ENCODE results near the gene RAB17.

Gene RAB17

DNA sequence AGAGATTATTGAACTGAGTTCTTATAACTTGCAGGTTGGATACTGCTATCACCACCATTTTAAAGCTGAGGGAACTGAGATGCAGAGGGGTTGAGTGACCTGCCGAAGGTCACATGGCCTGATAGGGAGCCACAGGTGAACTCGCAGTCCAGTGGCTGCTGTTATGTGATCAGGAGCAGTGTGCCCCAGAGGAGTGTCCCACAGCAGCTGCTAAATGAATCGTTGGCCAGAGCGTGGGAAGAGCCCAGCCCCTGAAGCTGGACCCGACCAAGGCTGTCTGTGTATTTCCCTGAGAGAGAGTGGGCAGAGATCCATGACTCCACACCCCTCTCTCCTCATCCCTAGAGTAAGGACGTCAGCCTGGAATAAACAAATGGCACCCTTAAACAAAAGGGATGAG, 50.9 kb downstream of the RAB17 start:
- peaks cover 24% of the 10 kb centered on the region for H3K79me1 ChIP-seq (replicated peaks; ENCODE audit: low read length, poor library complexity, severe bottlenecking)
- H3K18ac ChIP-seq (ENCODE audit: low read depth in 1 of 2, low read length in 2 of 2): no peak overlapping the region
- H3K36me3 ChIP-seq (ENCODE audit: control insufficient read depth in 1 of 2, insufficient read depth in 2 of 2, low read depth in 1 of 2, low read length in 2 of 2): peaks cover 3 to 76% of the 10 kb centered on the region in 2 experiments
- 91% methylated on average over 6 of the region's 6 CpGs for WGBS
- H2AK5ac ChIP-seq (ENCODE audit: low read length, severe bottlenecking): no peak overlapping the region
- no peak overlapping the region for H3K4me3 ChIP-seq (ENCODE audit: insufficient read depth in 1 of 2, low read depth in 1 of 2, low read length in 2 of 2)
- H3K4ac ChIP-seq (ENCODE audit: low read depth in 1 of 2, low read length in 2 of 2): no peak overlapping the region
- H3K27me3 ChIP-seq (ENCODE audit: control insufficient read depth in 1 of 2, insufficient read depth in 1 of 2, low read length in 2 of 2): no peaks in the 10 kb centered on the region
- no peak overlapping the region for H3K14ac ChIP-seq (ENCODE audit: low read length in 2 of 2)
- H3K4me2 ChIP-seq (ENCODE audit: low read length, poor library complexity, severe bottlenecking): no peak overlapping the region
- DNase-seq: no peak
- H3K4me1 ChIP-seq (ENCODE audit: control insufficient read depth, insufficient read depth, low read depth, low read length): peaks cover 4% of the 10 kb centered on the region
- no peak overlapping the region for H2BK120ac ChIP-seq (ENCODE audit: low read depth, low read length)
- no peak overlapping the region for H3K27ac ChIP-seq (ENCODE audit: low read length, poor library complexity, severe bottlenecking)
- H3K9me3 ChIP-seq (ENCODE audit: control insufficient read depth, low read length): no peaks in the 10 kb centered on the region
- no peak overlapping the region for H2BK15ac ChIP-seq (ENCODE audit: low read depth, poor library complexity, severe bottlenecking)
- no peak overlapping the region for H2BK5ac ChIP-seq (ENCODE audit: low read depth, low read length, poor library complexity, severe bottlenecking)
- no peak overlapping the region for H3K23ac ChIP-seq (ENCODE audit: low read length in 2 of 2)
- no peak overlapping the region for H3K9ac ChIP-seq (ENCODE audit: low read length)
- no peak overlapping the region for H4K91ac ChIP-seq (ENCODE audit: low read length)
- H4K8ac ChIP-seq (ENCODE audit: low read length): peak overlapping the region; percentile 28
- H2BK12ac ChIP-seq (ENCODE audit: low read length in 2 of 2): no peak overlapping the region
- H2AFZ ChIP-seq (ENCODE audit: low read depth, low read length): no peak overlapping the region

DNA sequence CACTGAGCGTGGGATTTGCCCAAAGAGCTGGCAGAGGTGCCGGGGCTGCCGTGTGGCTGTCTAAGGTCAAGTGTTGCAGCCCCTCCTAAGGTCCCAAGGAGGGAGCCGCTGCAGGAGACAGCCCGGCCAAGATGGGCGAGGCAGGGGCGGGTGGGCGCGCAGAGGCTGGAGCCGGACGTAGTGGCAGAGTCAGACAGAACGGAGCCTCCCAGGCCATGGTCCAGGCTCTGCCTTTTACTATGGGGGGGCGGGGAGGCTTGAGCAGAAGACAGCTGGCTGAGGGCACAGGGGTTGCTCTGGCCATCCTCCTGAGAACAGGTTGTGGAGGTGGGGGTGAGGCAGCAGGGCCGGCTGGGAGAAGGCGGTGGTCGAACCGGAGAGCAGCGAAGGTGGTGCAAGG, 51.6 kb downstream of the RAB17 start:
- Histone ChIP-seq H3K4me2 (ENCODE audit: low read length, poor library complexity, severe bottlenecking) (no peak overlapping the region), H3K9ac (ENCODE audit: low read length) (no peak overlapping the region), H2AK5ac (ENCODE audit: low read length, severe bottlenecking) (no peak overlapping the region), H3K4me1 (ENCODE audit: control insufficient read depth, insufficient read depth, low read depth, low read length) (peaks cover 4% of the 10 kb centered on the region), H3K23ac (ENCODE audit: low read length in 2 of 2) (no peak overlapping the region), H3K18ac (ENCODE audit: low read depth in 1 of 2, low read length in 2 of 2) (no peak overlapping the region), H3K4me3 (ENCODE audit: insufficient read depth in 1 of 2, low read depth in 1 of 2, low read length in 2 of 2) (no peak overlapping the region), H2BK5ac (ENCODE audit: low read depth, low read length, poor library complexity, severe bottlenecking) (no peak overlapping the region), H2BK12ac (ENCODE audit: low read length in 2 of 2) (no peak overlapping the region), H3K36me3 (ENCODE audit: control insufficient read depth in 1 of 2, insufficient read depth in 2 of 2, low read depth in 1 of 2, low read length in 2 of 2) (peaks cover 6 to 84% of the 10 kb centered on the region in 2 experiments), H3K14ac (ENCODE audit: low read length in 2 of 2) (no peak overlapping the region), H4K91ac (ENCODE audit: low read length) (no peak overlapping the region), H3K27me3 (ENCODE audit: control insufficient read depth in 1 of 2, insufficient read depth in 1 of 2, low read length in 2 of 2) (no peaks in the 10 kb centered on the region), H3K79me1 (replicated peaks; ENCODE audit: low read length, poor library complexity, severe bottlenecking) (peaks cover 29% of the 10 kb centered on the region), H4K8ac (ENCODE audit: low read length) (no peak overlapping the region), H3K27ac (ENCODE audit: low read length, poor library complexity, severe bottlenecking) (no peak overlapping the region), H3K4ac (ENCODE audit: low read depth in 1 of 2, low read length in 2 of 2) (no peak overlapping the region), H2BK120ac (ENCODE audit: low read depth, low read length) (no peak overlapping the region), H2AFZ (ENCODE audit: low read depth, low read length) (no peak overlapping the region), H2BK15ac (ENCODE audit: low read depth, poor library complexity, severe bottlenecking) (peak overlapping the region; percentile 78), H3K9me3 (ENCODE audit: control insufficient read depth, low read length) (no peaks in the 10 kb centered on the region)
- no peak for DNase-seq
- 93% methylated on average over 18 of the region's 18 CpGs for WGBS

DNA sequence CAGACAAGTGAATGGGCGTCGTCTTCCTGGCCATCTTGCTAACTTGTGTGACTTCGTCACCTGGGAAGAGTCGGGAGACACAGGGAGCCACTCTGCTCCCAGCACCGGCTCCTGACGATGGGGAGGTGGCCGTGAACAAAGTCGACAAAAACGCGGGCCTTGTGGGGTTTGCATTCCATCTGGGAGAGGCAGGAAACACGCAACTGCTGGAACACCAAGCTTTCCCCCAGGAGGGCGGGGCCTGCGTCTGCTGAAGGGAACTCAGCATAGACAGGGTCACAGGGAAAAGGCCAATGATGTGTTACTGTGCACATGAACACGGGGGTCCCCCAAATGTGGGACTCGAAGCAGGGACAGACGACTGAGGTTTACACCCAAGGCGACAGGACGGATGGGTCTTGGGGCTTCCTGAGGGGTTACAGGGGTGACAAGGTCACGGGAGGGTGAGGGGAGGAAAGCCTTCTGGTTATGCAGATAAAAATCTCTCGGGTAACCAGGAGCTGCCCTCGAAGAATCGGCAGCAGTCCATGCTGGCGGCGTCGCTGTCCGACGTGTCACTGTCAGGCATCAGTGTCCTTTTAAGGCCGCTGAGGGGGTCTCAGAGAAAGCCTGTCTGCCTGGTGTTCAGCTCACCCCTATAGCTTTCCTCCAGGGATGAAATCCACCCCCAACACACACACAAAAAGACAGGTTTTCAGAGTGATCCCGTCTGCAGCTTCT, 52.4 kb downstream of the RAB17 start:
- DNase-seq: no peak
- Histone ChIP-seq H2BK120ac (ENCODE audit: low read depth, low read length) (no peak overlapping the region), H2BK15ac (ENCODE audit: low read depth, poor library complexity, severe bottlenecking) (no peak overlapping the region), H2AK5ac (ENCODE audit: low read length, severe bottlenecking) (no peak overlapping the region), H3K9ac (ENCODE audit: low read length) (no peak overlapping the region), H3K4me2 (ENCODE audit: low read length, poor library complexity, severe bottlenecking) (no peak overlapping the region), H3K18ac (ENCODE audit: low read depth in 1 of 2, low read length in 2 of 2) (no peak overlapping the region), H3K4me1 (ENCODE audit: control insufficient read depth, insufficient read depth, low read depth, low read length) (peaks cover 4% of the 10 kb centered on the region), H3K23ac (ENCODE audit: low read length in 2 of 2) (no peak overlapping the region), H2BK12ac (ENCODE audit: low read length in 2 of 2) (no peak overlapping the region), H3K36me3 (ENCODE audit: control insufficient read depth in 1 of 2, insufficient read depth in 2 of 2, low read depth in 1 of 2, low read length in 2 of 2) (peaks cover 6 to 88% of the 10 kb centered on the region in 2 experiments), H3K4me3 (ENCODE audit: insufficient read depth in 1 of 2, low read depth in 1 of 2, low read length in 2 of 2) (no peak overlapping the region), H3K4ac (ENCODE audit: low read depth in 1 of 2, low read length in 2 of 2) (no peak overlapping the region), H4K91ac (ENCODE audit: low read length) (no peak overlapping the region), H2BK5ac (ENCODE audit: low read depth, low read length, poor library complexity, severe bottlenecking) (no peak overlapping the region), H3K27me3 (ENCODE audit: control insufficient read depth in 1 of 2, insufficient read depth in 1 of 2, low read length in 2 of 2) (no peaks in the 10 kb centered on the region), H3K27ac (ENCODE audit: low read length, poor library complexity, severe bottlenecking) (no peak overlapping the region), H3K79me1 (replicated peaks; ENCODE audit: low read length, poor library complexity, severe bottlenecking) (peaks cover 32% of the 10 kb centered on the region), H2AFZ (ENCODE audit: low read depth, low read length) (no peak overlapping the region), H3K14ac (ENCODE audit: low read length in 2 of 2) (no peak overlapping the region), H3K9me3 (ENCODE audit: control insufficient read depth, low read length) (no peaks in the 10 kb centered on the region), H4K8ac (ENCODE audit: low read length) (no peak overlapping the region)
- WGBS: 83% methylated on average over 29 of the region's 29 CpGs

DNA sequence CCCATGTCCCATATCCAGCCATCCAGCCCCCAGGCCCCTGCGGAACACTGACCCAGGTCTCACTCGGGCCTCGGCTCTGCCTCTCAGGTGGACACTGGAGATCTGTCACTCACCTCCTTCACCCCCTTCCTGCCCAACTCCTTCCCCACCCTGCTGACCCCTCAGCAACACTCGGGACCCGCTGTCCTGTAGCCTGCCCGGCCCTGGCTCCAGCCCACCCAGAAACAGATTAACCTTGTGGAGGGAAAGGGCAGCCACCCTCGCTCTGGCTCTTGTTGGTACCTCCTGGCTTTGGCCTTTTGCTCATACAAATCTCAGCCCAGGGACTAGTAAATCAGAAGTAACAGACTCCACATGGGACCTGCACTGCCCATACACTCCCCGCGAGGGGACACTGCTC, 53.9 kb downstream of the RAB17 start:
- H3K9ac ChIP-seq (ENCODE audit: low read length): no peak overlapping the region

More for the DNA sequence above, 53.9 kb downstream of the RAB17 start:
- Histone ChIP-seq H3K4me2 (ENCODE audit: low read length, poor library complexity, severe bottlenecking) (no peak overlapping the region), H2BK120ac (ENCODE audit: low read depth, low read length) (no peak overlapping the region), H3K27me3 (ENCODE audit: control insufficient read depth in 1 of 2, insufficient read depth in 1 of 2, low read length in 2 of 2) (no peaks in the 10 kb centered on the region), H4K91ac (ENCODE audit: low read length) (no peak overlapping the region), H3K18ac (ENCODE audit: low read depth in 1 of 2, low read length in 2 of 2) (no peak overlapping the region), H3K4ac (ENCODE audit: low read depth in 1 of 2, low read length in 2 of 2) (no peak overlapping the region), H3K14ac (ENCODE audit: low read length in 2 of 2) (no peak overlapping the region), H3K4me3 (ENCODE audit: insufficient read depth in 1 of 2, low read depth in 1 of 2, low read length in 2 of 2) (no peak overlapping the region), H2BK5ac (ENCODE audit: low read depth, low read length, poor library complexity, severe bottlenecking) (no peak overlapping the region), H2BK15ac (ENCODE audit: low read depth, poor library complexity, severe bottlenecking) (no peak overlapping the region), H4K8ac (ENCODE audit: low read length) (no peak overlapping the region), H3K4me1 (ENCODE audit: control insufficient read depth, insufficient read depth, low read depth, low read length) (peaks cover 4% of the 10 kb centered on the region), H3K79me1 (replicated peaks; ENCODE audit: low read length, poor library complexity, severe bottlenecking) (peaks cover 33% of the 10 kb centered on the region), H2AK5ac (ENCODE audit: low read length, severe bottlenecking) (no peak overlapping the region), H2BK12ac (ENCODE audit: low read length in 2 of 2) (no peak overlapping the region), H3K23ac (ENCODE audit: low read length in 2 of 2) (no peak overlapping the region), H2AFZ (ENCODE audit: low read depth, low read length) (no peak overlapping the region), H3K27ac (ENCODE audit: low read length, poor library complexity, severe bottlenecking) (no peak overlapping the region), H3K36me3 (ENCODE audit: control insufficient read depth in 1 of 2, insufficient read depth in 2 of 2, low read depth in 1 of 2, low read length in 2 of 2) (peaks cover 11 to 83% of the 10 kb centered on the region in 2 experiments), H3K9me3 (ENCODE audit: control insufficient read depth, low read length) (no peaks in the 10 kb centered on the region)
- no peak for DNase-seq
- 95% methylated on average over 9 of the region's 9 CpGs for WGBS
